Keratinocyte (primary cell): ENCODE results near the gene CDC25A. TPM values are rescaled to one million over a fixed set of nuclear protein-coding genes. Genes with fewer than 3 reads are reported as not detected.

Experiments used
- DNase-seq: peaks from one replicate; pipeline ENCODE4 v3.0.0-alpha.2; 2011; ENCODE audit warnings: low read depth, missing footprints, low spot score
- FAIRE-seq: peaks from 2 replicates; lab custom pipeline; 2011; peaks lifted over from hg19 to GRCh38; lab: Jason Lieb, UNC
- H2AFZ ChIP-seq: 2 replicates; pipeline ENCODE4 v1.6.0; 2012; ENCODE audit warnings: low read length, control low read depth, inconsistent platforms; ENCODE audit not compliant: control insufficient read depth
- H3K27ac ChIP-seq: 2 replicates; pipeline ENCODE4 v1.5.1; 2011; ENCODE audit warnings: low read length; ENCODE audit not compliant: control insufficient read depth, insufficient read depth
- H3K27me3 ChIP-seq: 3 replicates; pipeline ENCODE4 v1.6.0; 2011; ENCODE audit warnings: low read length; ENCODE audit not compliant: control insufficient read depth, insufficient read depth; ENCODE audit errors: extremely low read depth
- H3K36me3 ChIP-seq, 2 experiments: 2 replicates in 1 of 2; 3 replicates in 1 of 2; pipeline ENCODE4 v1.5.1; 2011; ENCODE audit warnings: low read length in 2 of 2, mild to moderate bottlenecking in 1 of 2; ENCODE audit not compliant: control insufficient read depth in 2 of 2, insufficient read depth in 2 of 2; ENCODE audit errors: extremely low read depth in 1 of 2
- H3K4me1 ChIP-seq: 3 replicates; pipeline ENCODE4 v1.5.1; 2011; ENCODE audit warnings: low read length; ENCODE audit not compliant: control insufficient read depth, insufficient read depth; ENCODE audit errors: extremely low read depth
- H3K4me2 ChIP-seq: 3 replicates; pipeline ENCODE4 v1.6.0; 2011; ENCODE audit warnings: low read depth, low read length; ENCODE audit not compliant: control insufficient read depth, insufficient read depth; ENCODE audit errors: extremely low read depth
- H3K4me3 ChIP-seq, 3 experiments: fragments of 200-600 bp in 1 of 3; sonication (generic) in 1 of 3; 2 replicates in 2 of 3; 3 replicates in 1 of 3; pipeline ENCODE4 v1.5.1; 2011 to 2016; ENCODE audit warnings: low read length in 3 of 3, mild to moderate bottlenecking in 3 of 3, control low read depth in 2 of 3, inconsistent platforms in 1 of 3, low read depth in 1 of 3, mixed read lengths in 1 of 3, mixed run types in 1 of 3, moderate library complexity in 1 of 3; ENCODE audit not compliant: control insufficient read depth in 2 of 3, insufficient read depth in 2 of 3; ENCODE audit errors: extremely low read depth in 1 of 3
- H3K79me2 ChIP-seq: 2 replicates; pipeline ENCODE4 v1.6.0; 2012; ENCODE audit warnings: low read length; ENCODE audit not compliant: control insufficient read depth, insufficient read depth
- H3K9ac ChIP-seq: 3 replicates; pipeline ENCODE4 v1.6.0; 2011; ENCODE audit warnings: low read length; ENCODE audit not compliant: control insufficient read depth, insufficient read depth; ENCODE audit errors: extremely low read depth
- H3K9me1 ChIP-seq: 3 replicates; pipeline ENCODE4 v1.6.0; 2011; ENCODE audit warnings: low read length; ENCODE audit not compliant: control insufficient read depth, insufficient read depth; ENCODE audit errors: extremely low read depth
- H3K9me3 ChIP-seq: 2 replicates; pipeline ENCODE4 v1.5.1; 2012; ENCODE audit warnings: low read depth, low read length; ENCODE audit not compliant: control insufficient read depth
- H4K20me1 ChIP-seq: 3 replicates; pipeline ENCODE4 v1.6.0; 2011; ENCODE audit warnings: low read length; ENCODE audit not compliant: control insufficient read depth, insufficient read depth; ENCODE audit errors: extremely low read depth
- CTCF ChIP-seq, 3 experiments: IDR thresholded peaks in 1 of 3; conservative IDR thresholded peaks in 1 of 3; optimal IDR thresholded peaks in 1 of 3; 2 replicates in 2 of 3; 3 replicates in 1 of 3; pipeline versions ENCODE3 to v1.5.1; 2011; ENCODE audit warnings: low read length in 3 of 3, mild to moderate bottlenecking in 3 of 3, moderate library complexity in 2 of 3, control low read depth in 1 of 3, inconsistent platforms in 1 of 3; ENCODE audit not compliant: insufficient read depth in 2 of 3; ENCODE audit errors: extremely low read depth in 1 of 3
- EZH2 ChIP-seq: IDR thresholded peaks from one replicate; pipeline ENCODE4 v1.6.1; 2012; ENCODE audit warnings: inconsistent platforms, mild to moderate bottlenecking, low read length, moderate library complexity
- dilution Hi-C: fragments of 300-500 bp; cut with MboI; formaldehyde crosslinking; loops from one replicate; pipeline ENCODE4 v1.7.0; 2020; ENCODE audit warnings: low sequenced_read_pairs; ENCODE audit not compliant: extremely low pct_ligation_motif_present
- polyA plus RNA-seq, 5 experiments: library from polyadenylated mRNA; depleted of rRNA in 3 of 5; stranded (reverse) in 3 of 5; stranded (forward) in 1 of 5; unstranded in 1 of 5; fragments of >200 nt; gene quantifications; 1 replicate in 1 of 5; 2 replicates in 3 of 5; 3 replicates in 1 of 5; pipeline versions ENCODE4 v1.2.1 to v1.2.3, GENCODE V29; 2011 to 2012; ENCODE audit warnings: missing spikeins in 2 of 5, low read depth in 1 of 5, low replicate concordance in 1 of 5

CDC25A gene
- polyA plus RNA-seq, 1 donor (not counting 4 experiments of a cell fraction or from before 2014, with no cell fraction given), result 5.5 TPM

- Histone ChIP-seq H3K79me2 (no peaks in the 10 kb centered on the region), H3K27ac (no peak overlapping the region), H3K4me3 (no peak overlapping the region), H3K27me3 (peaks cover 6% of the 10 kb centered on the region), H3K4me1 (no peaks in the 10 kb centered on the region), H3K4me2 (no peak overlapping the region), H3K9ac (no peak overlapping the region), H3K36me3 (no peaks in the 10 kb centered on the region), H4K20me1 (no peaks in the 10 kb centered on the region), H3K9me1 (no peaks in the 10 kb centered on the region), H3K9me3 (no peaks in the 10 kb centered on the region), H2AFZ (no peak overlapping the region)
- dilution Hi-C loops, result no loop called here
- DNase-seq (no peak), FAIRE-seq (no peak)
- TF ChIP-seq CTCF (optimal IDR thresholded peaks at IDR 0.05 in 1 of 3, IDR thresholded peaks at IDR 0.05 in 1 of 3, conservative IDR thresholded peaks at IDR 0.05 in 1 of 3; ENCODE audit: extremely low read depth in 1 of 3, insufficient read depth in 2 of 3, low read length in 3 of 3), result no peak
- TF ChIP-seq EZH2, result no peak
Measured at GRCh38 chr3:48209445-48209844, 21.2 kb upstream of the CDC25A start.

GRCh38 chr3:48208076-48208475 is 19.9 kb upstream of the CDC25A start:
- no peak overlapping the region for H3K4me2 ChIP-seq
- no peaks in the 10 kb centered on the region for H3K4me1 ChIP-seq
- H3K9me1 ChIP-seq, result no peaks in the 10 kb centered on the region
- H3K9ac ChIP-seq, result no peak overlapping the region
- peaks cover 6% of the 10 kb centered on the region for H3K27me3 ChIP-seq
- H3K79me2 ChIP-seq, result no peaks in the 10 kb centered on the region
- TF ChIP-seq CTCF (optimal IDR thresholded peaks at IDR 0.05 in 1 of 3, IDR thresholded peaks at IDR 0.05 in 1 of 3, conservative IDR thresholded peaks at IDR 0.05 in 1 of 3; ENCODE audit: extremely low read depth in 1 of 3, insufficient read depth in 2 of 3, low read length in 3 of 3) (no peak), EZH2 (no peak)
- H3K27ac ChIP-seq, result no peak overlapping the region
- FAIRE-seq, result no peak
- H4K20me1 ChIP-seq, result no peaks in the 10 kb centered on the region
- no peak overlapping the region for H3K4me3 ChIP-seq
- no peaks in the 10 kb centered on the region for H3K36me3 ChIP-seq
- no peak overlapping the region for H2AFZ ChIP-seq
- no peak for DNase-seq
- H3K9me3 ChIP-seq, result no peaks in the 10 kb centered on the region
- dilution Hi-C loops, result no loop called here
